Tibial nerve (tissue), 4 donors: ENCODE results near the gene MYRF. TPM values are rescaled to one million over a fixed set of nuclear protein-coding genes. Genes with fewer than 3 reads are reported as not detected.

Experiments used
- DNase-seq, 2 donors: peaks; one replicate each; pipeline ENCODE4 v3.0.0-alpha.2; 2019; ENCODE audit warnings: low spot score in 2 of 2
- H3K27ac ChIP-seq, 4 donors: fragments of 200-600 bp; sonication (generic) in 3 of 4; one replicate each; pipeline ENCODE4 v1.5.1; 2017 to 2019; ENCODE audit warnings: mild to moderate bottlenecking in 1 of 4
- H3K27me3 ChIP-seq, 2 donors: fragments of 200-600 bp; sonication (generic) in 1 of 2; one replicate each; pipeline versions ENCODE4 v1.5.1 to v1.6.0; 2017 to 2019
- H3K36me3 ChIP-seq, 3 donors: fragments of 200-600 bp; sonication (generic); one replicate each; pipeline ENCODE4 v1.5.1; 2018 to 2019
- H3K4me1 ChIP-seq, 4 donors: fragments of 200-600 bp; sonication (generic) in 3 of 4; one replicate each; pipeline ENCODE4 v1.5.1; 2017 to 2019
- H3K4me3 ChIP-seq, 4 donors: fragments of 200-600 bp; sonication (generic) in 3 of 4; one replicate each; pipeline ENCODE4 v1.5.1; 2017 to 2019; ENCODE audit warnings: mild to moderate bottlenecking in 1 of 4, moderate library complexity in 1 of 4
- H3K9me3 ChIP-seq, 4 donors: fragments of 200-600 bp; sonication (generic) in 3 of 4; one replicate each; pipeline ENCODE4 v1.5.1; 2017 to 2019
- CTCF ChIP-seq, 5 experiments: fragments of 200-600 bp in 3 of 5; fragments of 450-650 bp in 2 of 5; sonication (generic) in 3 of 5; IDR thresholded peaks; one replicate each; pipeline ENCODE4 v1.5.1; 2016 to 2019; ENCODE audit warnings: antibody characterized with exemption in 5 of 5, mild to moderate bottlenecking in 3 of 5, moderate library complexity in 2 of 5
- EP300 ChIP-seq, 2 donors: sonication (generic); formaldehyde crosslinking; IDR thresholded peaks; one replicate each; pipeline ENCODE4 v1.6.1; 2017; ENCODE audit warnings: antibody characterized with exemption in 2 of 2, mild to moderate bottlenecking in 1 of 2
- POLR2A ChIP-seq, 2 donors: fragments of 450-650 bp; IDR thresholded peaks; one replicate each; pipeline ENCODE4 v1.6.1; 2017; ENCODE audit warnings: antibody characterized with exemption in 2 of 2, mild to moderate bottlenecking in 2 of 2, moderate library complexity in 2 of 2
- WGBS, 2 donors: methylation state at CpG; one replicate each; pipeline ENCODE4 v1.1.5; 2018; 5-methylcytosine and 5-hydroxymethylcytosine counted together
- total RNA-seq, 4 donors: library from RNA; depleted of rRNA; stranded (reverse); fragments of >200 nt; gene quantifications; one replicate each; pipeline ENCODE4 v1.1.0, GENCODE V29; 2016

Gene MYRF
- total RNA-seq, 4 donors from 2014 or later, result 1.0 to 7.5 (median 2.1) TPM

- Histone ChIP-seq H3K4me1 (peaks cover 0 to 54% (median 21%) of the 10 kb centered on the region in 4 donors), H3K9me3 (no peaks in the 10 kb centered on the region), H3K27ac (peak overlapping the region; percentile 89 to 100 (median 94)), H3K4me3 (peak overlapping the region; percentile 59 to 88 (median 82)), H3K36me3 (peaks cover 0 to 50% (median 8%) of the 10 kb centered on the region in 3 donors), H3K27me3 (no peaks in the 10 kb centered on the region)
- TF ChIP-seq EP300 (IDR thresholded peaks at IDR 0.05) (peak in 1 of 2 donors; percentile 83), POLR2A (IDR thresholded peaks at IDR 0.05) (no peak)
- peak; percentile 54 to 78 for DNase-seq
- 2 to 3% methylated on average over 14 of the region's 14 CpGs for WGBS, 2 donors
Measured at GRCh38 chr11:61791737-61792309, 39.4 kb downstream of the MYRF start.

GRCh38 chr11:61792310-61793082, 40.1 kb downstream of the MYRF start, which contains the start of the genes FEN1 and TMEM258:
Gene FEN1 (plus strand): TSS chr11:61792911. CDS start chr11:61795362, 2,451 bp downstream.
Gene TMEM258 (minus strand): TSS chr11:61792599. CDS start chr11:61792558, 41 bp downstream.
- peaks cover 0 to 44% (median 8%) of the 10 kb centered on the region in 3 donors for H3K36me3 ChIP-seq
- H3K9me3 ChIP-seq, result no peaks in the 10 kb centered on the region
- no peaks in the 10 kb centered on the region for H3K27me3 ChIP-seq
- H3K4me3 ChIP-seq, result peak within 1 kb of the TSS; percentile 59 to 88 (median 82)
- TF ChIP-seq EP300 (IDR thresholded peaks at IDR 0.05) (peak; percentile 82 to 98), CTCF (IDR thresholded peaks at IDR 0.05) (peak in 2 of 5 experiments; percentile 51 to 62), POLR2A (IDR thresholded peaks at IDR 0.05) (peak; percentile 82 to 89)
- DNase-seq, result peak; percentile 81 to 89
- peaks cover 0 to 60% (median 21%) of the 10 kb centered on the region in 4 donors for H3K4me1 ChIP-seq
- peak within 1 kb of the TSS; percentile 89 to 100 (median 94) for H3K27ac ChIP-seq
- WGBS, 2 donors, result 0% methylated on average over 50 of the region's 61 CpGs

GRCh38 chr11:61793083-61793828, 40.8 kb downstream of the MYRF start:
- H3K27me3 ChIP-seq, result no peaks in the 10 kb centered on the region
- no peak for DNase-seq
- peaks cover 0 to 58% (median 21%) of the 10 kb centered on the region in 4 donors for H3K4me1 ChIP-seq
- H3K4me3 ChIP-seq, result peak overlapping the region; percentile 59 to 88 (median 82)
- WGBS, 2 donors, result 3 to 4% methylated on average over 27 to 29 of the region's 29 CpGs
- peaks cover 0 to 36% (median 8%) of the 10 kb centered on the region in 3 donors for H3K36me3 ChIP-seq
- TF ChIP-seq EP300 (IDR thresholded peaks at IDR 0.05), result no peak
- TF ChIP-seq POLR2A (IDR thresholded peaks at IDR 0.05), result no peak
- TF ChIP-seq CTCF (IDR thresholded peaks at IDR 0.05), result no peak
- no peaks in the 10 kb centered on the region for H3K9me3 ChIP-seq
- peak overlapping the region; percentile 89 to 100 (median 94) for H3K27ac ChIP-seq

- H3K27me3 ChIP-seq, result no peaks in the 10 kb centered on the region
- TF ChIP-seq POLR2A (IDR thresholded peaks at IDR 0.05), result no peak
- TF ChIP-seq EP300 (IDR thresholded peaks at IDR 0.05), result no peak
- TF ChIP-seq CTCF (IDR thresholded peaks at IDR 0.05), result no peak
- H3K27ac ChIP-seq, result no peak overlapping the region
- H3K9me3 ChIP-seq, result no peaks in the 10 kb centered on the region
- DNase-seq, result no peak
- H3K4me3 ChIP-seq, result peak overlapping the region in 1 of 4 donors; percentile 79
- 41 to 42% methylated on average over 3 of the region's 3 CpGs for WGBS, 2 donors
- peaks cover 0 to 31% (median 8%) of the 10 kb centered on the region in 3 donors for H3K36me3 ChIP-seq
- peaks cover 0 to 52% (median 21%) of the 10 kb centered on the region in 4 donors for H3K4me1 ChIP-seq
Measured at GRCh38 chr11:61793829-61794204, 41.4 kb downstream of the MYRF start.

- H3K4me1 ChIP-seq, result peaks cover 0 to 45% (median 21%) of the 10 kb centered on the region in 4 donors
- H3K27ac ChIP-seq, result no peak overlapping the region
- no peak for TF ChIP-seq EP300 (IDR thresholded peaks at IDR 0.05)
- H3K27me3 ChIP-seq, result no peaks in the 10 kb centered on the region
- no peaks in the 10 kb centered on the region for H3K9me3 ChIP-seq
- no peak overlapping the region for H3K4me3 ChIP-seq
- 83 to 85% methylated on average over 4 of the region's 4 CpGs for WGBS, 2 donors
- DNase-seq, result no peak
- peaks cover 0 to 23% (median 2%) of the 10 kb centered on the region in 3 donors for H3K36me3 ChIP-seq
Measured at GRCh38 chr11:61794579-61794978, 42.1 kb downstream of the MYRF start.
